GM12878 (cell line): Measurements from ENCODE around the gene NTPCR. TPM values are rescaled to one million over a fixed set of nuclear protein-coding genes. Genes with fewer than 3 reads are reported as not detected.
A peak's percentile ranks its signal among the peaks of the same experiment; 100 is the strongest.

Source experiments
- ATAC-seq: fragments of 200-7000 bp; cut with Tn5 transposase; 3 replicates; pipeline ENCODE4 v1.9.1; 2020; ENCODE audit warnings: mild to moderate bottlenecking, moderate library complexity
- BruUV-seq: library from RNA; stranded (reverse); fragments of 400-500 nt; replicated peaks from 2 replicates; lab custom pipeline; 2021; lab: Mats Ljungman, UMichigan
- CTCF ChIA-PET: fragments of 300-600 bp; sonication (Branson Sonifier 250); formaldehyde crosslinking; extraction: SDS; loops from one replicate; lab custom pipeline; 2021; ENCODE audit warnings: inconsistent platforms; lab: Yijun Ruan, JAX
- POLR2A ChIA-PET: fragments of 350-600 bp; formaldehyde crosslinking; extraction: SDS; loops from one replicate; lab custom pipeline; 2021; ENCODE audit warnings: inconsistent platforms; lab: Charles Lee
- RAD21 ChIA-PET: fragments of 300-600 bp; sonication (Branson Sonifier 250); formaldehyde crosslinking; loops from one replicate; lab custom pipeline; 2023; ENCODE audit warnings: antibody characterized with exemption; ENCODE audit not compliant: unreplicated experiment; lab: Charles Lee
- SMC1A ChIA-PET: fragments of 300-600 bp; sonication (Branson Sonifier 250); formaldehyde crosslinking; loops from one replicate; lab custom pipeline; 2023; ENCODE audit not compliant: unreplicated experiment, uncharacterized antibody; lab: Charles Lee
- DNase-seq: peaks from one replicate; pipeline ENCODE4 v3.0.0-alpha.2; 2011; ENCODE audit warnings: low read depth, low spot score
- FAIRE-seq: peaks from 3 replicates; lab custom pipeline; 2011; peaks lifted over from hg19 to GRCh38; lab: Jason Lieb, UNC
- H2AFZ ChIP-seq: 2 replicates; pipeline ENCODE4 v1.6.0; 2011; ENCODE audit warnings: low read depth, low read length, control low read depth; ENCODE audit not compliant: control insufficient read depth
- H3K27ac ChIP-seq: 2 replicates; pipeline ENCODE4 v1.5.1; 2011; ENCODE audit warnings: control low read depth; ENCODE audit not compliant: control insufficient read depth, insufficient read depth
- H3K27me3 ChIP-seq, 2 experiments: replicated peaks in 1 of 2; 2 replicates each; pipeline versions ENCODE4 v1.6.0 to v1.6.1; 2011; ENCODE audit warnings: low read length in 1 of 2; ENCODE audit not compliant: control insufficient read depth in 2 of 2, insufficient read depth in 2 of 2
- H3K36me3 ChIP-seq, 2 experiments: 2 replicates each; pipeline ENCODE4 v1.5.1; 2011; ENCODE audit warnings: low read length in 1 of 2; ENCODE audit not compliant: control insufficient read depth in 2 of 2, insufficient read depth in 2 of 2
- H3K4me1 ChIP-seq: 2 replicates; pipeline ENCODE4 v1.6.1; 2011; ENCODE audit warnings: mild to moderate bottlenecking, low read length, moderate library complexity, mixed read lengths; ENCODE audit not compliant: control insufficient read depth, insufficient read depth
- H3K4me2 ChIP-seq: 2 replicates; pipeline ENCODE4 v1.6.0; 2011; ENCODE audit warnings: control low read depth; ENCODE audit not compliant: control insufficient read depth, insufficient read depth
- H3K4me3 ChIP-seq: fragments of 200-600 bp; sonication (generic); 2 replicates; pipeline ENCODE4 v1.5.1; 2016
- H3K79me2 ChIP-seq: 2 replicates; pipeline ENCODE4 v1.6.0; 2011; ENCODE audit warnings: low read length; ENCODE audit not compliant: control insufficient read depth, insufficient read depth
- H3K9ac ChIP-seq: 2 replicates; pipeline ENCODE4 v1.8.0; 2011; ENCODE audit warnings: low read length, control low read depth, mixed read lengths; ENCODE audit not compliant: control insufficient read depth, insufficient read depth
- H3K9me3 ChIP-seq: replicated peaks from 3 replicates; pipeline ENCODE4 v1.5.1; 2011; ENCODE audit warnings: mild to moderate bottlenecking, low read length; ENCODE audit not compliant: control insufficient read depth, insufficient read depth
- H4K20me1 ChIP-seq: 2 replicates; pipeline ENCODE4 v1.6.0; 2011; ENCODE audit not compliant: control insufficient read depth, insufficient read depth
- CBFB ChIP-seq: IDR thresholded peaks from 2 replicates; pipeline ENCODE4 v1.6.1; 2016; ENCODE audit warnings: antibody characterized with exemption, low read depth
- FOS ChIP-seq: IDR thresholded peaks from 3 replicates; pipeline ENCODE4 v1.6.1; 2011; ENCODE audit warnings: borderline replicate concordance; ENCODE audit not compliant: insufficient read length; ENCODE audit errors: extremely low read depth
- JUNB ChIP-seq: IDR thresholded peaks from 2 replicates; pipeline ENCODE4 v1.6.1; 2016; ENCODE audit warnings: antibody characterized with exemption, mild to moderate bottlenecking
- RB1 ChIP-seq: fragments of 450-650 bp; formaldehyde crosslinking; IDR thresholded peaks from 2 replicates; pipeline ENCODE4 v1.6.1; 2017; ENCODE audit warnings: mild to moderate bottlenecking, borderline replicate concordance
- TARDBP ChIP-seq: IDR thresholded peaks from 2 replicates; pipeline ENCODE4 v1.6.1; 2016; ENCODE audit warnings: borderline replicate concordance
- TBL1XR1 ChIP-seq: IDR thresholded peaks from 2 replicates; pipeline ENCODE4 v1.6.1; 2012; ENCODE audit warnings: low read depth, low read length, improper control_type of control experiment
- TCF12 ChIP-seq: IDR thresholded peaks from 2 replicates; pipeline ENCODE4 v1.6.1; 2011; ENCODE audit warnings: low read depth, mild to moderate bottlenecking, low read length
- TCF3 ChIP-seq: IDR thresholded peaks from 2 replicates; pipeline ENCODE4 v1.6.1; 2012; ENCODE audit warnings: low read depth, mild to moderate bottlenecking, low read length, borderline replicate concordance; ENCODE audit not compliant: insufficient read depth
- WGBS: methylation state at CpG from one replicate; pipeline ENCODE4 v1.1.6; 2016; ENCODE audit warnings: low lambda C conversion rate; ENCODE audit not compliant: insufficient replicate concordance, insufficient coverage; ENCODE audit errors: missing lambda C conversion rate; 5-methylcytosine and 5-hydroxymethylcytosine counted together
- in situ Hi-C: fragments of 300-500 bp; cut with MboI; formaldehyde crosslinking; loops from 9 replicates; pipeline ENCODE4 v1.14.3; 2018; ENCODE audit warnings: mixed read lengths
- intact Hi-C: fragments of 100-400 bp; cut with micrococcal nuclease; formaldehyde crosslinking; loops from one replicate; pipeline ENCODE4 v1.14.2; 2022; ENCODE audit not compliant: unreplicated experiment
- polyA plus RNA-seq, 11 experiments: library from polyadenylated mRNA; depleted of rRNA in 4 of 11; unstranded in 6 of 11; stranded (reverse) in 5 of 11; fragments of >200 nt; fragmentation: Nextera tagmentation in 4 of 11; fragmentation: Illumina TruSeq in 1 of 11; extraction: Ambion mirVana in 4 of 11; extraction: Trizol in 1 of 11; gene quantifications; 1 replicate in 1 of 11; 2 replicates in 10 of 11; pipeline versions ENCODE4 v1.2.1 to v1.2.3, GENCODE V29; 2011 to 2016; ENCODE audit warnings: inconsistent platforms in 2 of 11, missing spikeins in 2 of 11, low read depth in 1 of 11
- total RNA-seq, 4 experiments: library from RNA; depleted of rRNA in 3 of 4; stranded (reverse); fragments of >200 nt in 3 of 4; fragmentation: Illumina TruSeq in 1 of 4; extraction: Trizol in 1 of 4; gene quantifications; 2 replicates each; pipeline versions ENCODE4 v1.2.1 to v1.2.3, GENCODE V29; 2013 to 2021

The NTPCR gene
- total and polyA plus RNA-seq, 10 of the 15 experiments (the other 5 are each of a cell fraction or from before 2014, with no cell fraction given) = 25.4 to 109 (median 56.6) TPM

- H3K9me3 ChIP-seq = no peaks in the 10 kb centered on the region
- no TSS peak for BruUV-seq
- H3K4me1 ChIP-seq = no peaks in the 10 kb centered on the region
- H3K9ac ChIP-seq = no peak overlapping the region
- ATAC-seq = no peak
- H3K4me2 ChIP-seq = no peak overlapping the region
- POLR2A ChIA-PET = no interaction called here
- H3K36me3 ChIP-seq = no peaks in the 10 kb centered on the region
- in situ Hi-C loops (no loop called here), intact Hi-C loops (no loop called here)
- H4K20me1 ChIP-seq = no peaks in the 10 kb centered on the region
- WGBS = 58% methylated on average over 4 of the region's 4 CpGs
- RAD21 ChIA-PET = no interaction called here
- TF ChIP-seq FOS (no peak), TARDBP (no peak), TCF3 (no peak), TBL1XR1 (no peak), TCF12 (no peak), RB1 (no peak)
- TF ChIP-seq, all 136 proteins: peak for 0
- ChIA-PET CTCF (no interaction called here), SMC1A (interaction anchor here (1.0 kb wide), 1 partner anchor 24 kb away, joined by 3 read pairs; no protein-coding TSS in a partner anchor)
- H3K27me3 ChIP-seq = no peaks in the 10 kb centered on the region
- FAIRE-seq (no peak), DNase-seq (no peak)
- no peak overlapping the region for H3K27ac ChIP-seq
- H2AFZ ChIP-seq = no peak overlapping the region
- no peaks in the 10 kb centered on the region for H3K79me2 ChIP-seq
- no peak overlapping the region for H3K4me3 ChIP-seq
Observed at GRCh38 chr1:232904131-232904530, 46.3 kb upstream of the NTPCR start.

GRCh38 chr1:232904566-232904965 is 45.8 kb upstream of the NTPCR start:
- Histone ChIP-seq H3K36me3 (no peaks in the 10 kb centered on the region), H3K9me3 (no peaks in the 10 kb centered on the region), H3K9ac (no peak overlapping the region), H2AFZ (no peak overlapping the region), H3K79me2 (no peaks in the 10 kb centered on the region), H3K4me3 (no peak overlapping the region), H3K27ac (no peak overlapping the region), H3K4me2 (no peak overlapping the region), H4K20me1 (no peaks in the 10 kb centered on the region), H3K4me1 (no peaks in the 10 kb centered on the region), H3K27me3 (no peaks in the 10 kb centered on the region)
- FAIRE-seq (no peak), ATAC-seq (peak; percentile 63), DNase-seq (no peak)
- no TSS peak for BruUV-seq
- no peak for TF ChIP-seq CBFB
- TF ChIP-seq JUNB = peak; percentile 15; the same call in 1 of the 2 replicates
- intact Hi-C loops = no loop called here
- in situ Hi-C loops = no loop called here
- SMC1A ChIA-PET = interaction anchor here (1.0 kb wide), 1 partner anchor 23 kb away, joined by 3 read pairs; no protein-coding TSS in a partner anchor
- CTCF ChIA-PET = no interaction called here
- POLR2A ChIA-PET = no interaction called here
- RAD21 ChIA-PET = no interaction called here
- 0% methylated on average over 1 of the region's 1 CpG for WGBS
